Natural killer cell (primary cell): ENCODE results near the gene TRIM4. TPM values are rescaled to one million over a fixed set of nuclear protein-coding genes. Genes with fewer than 3 reads are reported as not detected.
"Not testable (repeated sequence)": the region's sequence is repeated elsewhere in the genome, so short reads cannot be mapped to it uniquely, and the experiment has no call there.

Experiments used
- ATAC-seq, 3 donors: fragments of 150-1000 bp in 2 of 3; fragments of 200-7000 bp in 1 of 3; cut with Tn5 transposase; 1 replicate in 1 of 3; 2 replicates in 2 of 3; pipeline ENCODE4 v1.10.0; 2021; ENCODE audit warnings: mild to moderate bottlenecking in 2 of 3, moderate library complexity in 2 of 3
- DNase-seq, 2 donors: peaks; one replicate each; pipeline versions ENCODE4 v3.0.0 to v3.0.0-alpha.2; 2013 to 2021; ENCODE audit warnings: mixed read lengths in 1 of 2
- H3K27ac ChIP-seq: one replicate; pipeline ENCODE4 v1.5.1; 2013; ENCODE audit warnings: mild to moderate bottlenecking, low read length
- H3K27me3 ChIP-seq: one replicate; pipeline ENCODE4 v1.6.1; 2013; ENCODE audit warnings: low read length; ENCODE audit not compliant: control insufficient read depth, insufficient read depth
- H3K36me3 ChIP-seq: one replicate; pipeline ENCODE4 v1.6.1; 2013; ENCODE audit warnings: low read length; ENCODE audit not compliant: control insufficient read depth, insufficient read depth
- H3K4me1 ChIP-seq: one replicate; pipeline ENCODE4 v1.6.1; 2013; ENCODE audit warnings: low read length; ENCODE audit not compliant: control insufficient read depth, insufficient read depth
- H3K4me3 ChIP-seq: one replicate; pipeline ENCODE4 v1.5.1; 2013; ENCODE audit warnings: low read length
- H3K9me3 ChIP-seq: one replicate; pipeline ENCODE4 v1.6.1; 2013; ENCODE audit warnings: low read length; ENCODE audit not compliant: control insufficient read depth, insufficient read depth
- H3K27ac Mint-ChIP-seq, 2 donors: one replicate each; pipeline ENCODE4 v1.8.0; 2022; ENCODE audit warnings: mild to moderate bottlenecking in 2 of 2, mixed read lengths in 2 of 2, moderate library complexity in 1 of 2
- H3K27me3 Mint-ChIP-seq, 2 donors: one replicate each; pipeline ENCODE4 v1.8.0; 2022; ENCODE audit warnings: low read depth in 2 of 2, mixed read lengths in 2 of 2
- H3K36me3 Mint-ChIP-seq: one replicate; pipeline ENCODE4 v1.8.0; 2022; ENCODE audit warnings: mixed read lengths
- H3K4me1 Mint-ChIP-seq, 2 donors: one replicate each; pipeline ENCODE4 v1.8.0; 2022; ENCODE audit warnings: mixed read lengths in 2 of 2
- H3K4me3 Mint-ChIP-seq: one replicate; pipeline ENCODE4 v1.8.0; 2022; ENCODE audit warnings: mild to moderate bottlenecking, moderate library complexity, mixed read lengths
- H3K9me3 Mint-ChIP-seq, 2 donors: one replicate each; pipeline ENCODE4 v1.8.0; 2022; ENCODE audit warnings: mixed read lengths in 2 of 2
- WGBS: methylation state at CpG from one replicate; pipeline ENCODE4 v1.1.7; 2013; ENCODE audit warnings: missing lambda C conversion rate; ENCODE audit not compliant: insufficient coverage; 5-methylcytosine and 5-hydroxymethylcytosine counted together
- intact Hi-C: fragments of 100-400 bp; cut with micrococcal nuclease; formaldehyde crosslinking; loops from one replicate; pipeline ENCODE4 v1.14.2; 2022
- total RNA-seq, 4 donors: library from RNA; stranded (reverse); fragments of 120-200 nt in 1 of 4; gene quantifications; one replicate each; pipeline versions ENCODE4 v1.2.3 to v1.2.4, GENCODE V29; 2013 to 2022
- TF ChIP-seq, protein P1 (sequence below): fragments of 200-600 bp; IDR thresholded peaks from one replicate; pipeline ENCODE4 v1.8.0; 2022; ENCODE audit warnings: antibody characterized with exemption

The TRIM4 gene
- total RNA-seq, 3 donors from 2014 or later (not counting 1 experiment from before 2014, with no cell fraction given): 16.8 to 28.1 (median 22.4) TPM

DNA sequence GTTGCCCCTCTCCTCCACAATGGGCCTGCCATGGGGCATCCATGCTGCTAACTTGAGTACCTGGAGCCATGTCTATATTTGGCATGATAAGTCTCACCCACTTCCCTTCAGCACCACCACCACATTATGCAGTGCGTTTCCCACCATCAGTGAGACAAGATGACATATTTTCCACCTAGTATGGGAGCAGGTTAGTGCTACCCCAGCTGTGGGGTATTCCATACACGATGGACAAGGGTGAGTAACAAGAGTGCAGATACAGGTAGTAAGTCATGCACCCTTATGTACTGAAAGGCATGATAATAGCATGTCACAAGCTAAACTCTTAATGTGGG, 21.3 kb downstream of the TRIM4 start:
- peaks cover 21% of the 10 kb centered on the region for H3K36me3 Mint-ChIP-seq
- 59% methylated on average over 2 of the region's 2 CpGs for WGBS
- Histone ChIP-seq H3K4me1 (peaks cover 5% of the 10 kb centered on the region), H3K36me3 (peaks cover 32% of the 10 kb centered on the region), H3K27ac (peak overlapping the region; percentile 23), H3K9me3 (no peaks in the 10 kb centered on the region), H3K27me3 (no peaks in the 10 kb centered on the region), H3K4me3 (no peak overlapping the region)
- TF ChIP-seq, protein P1, sequence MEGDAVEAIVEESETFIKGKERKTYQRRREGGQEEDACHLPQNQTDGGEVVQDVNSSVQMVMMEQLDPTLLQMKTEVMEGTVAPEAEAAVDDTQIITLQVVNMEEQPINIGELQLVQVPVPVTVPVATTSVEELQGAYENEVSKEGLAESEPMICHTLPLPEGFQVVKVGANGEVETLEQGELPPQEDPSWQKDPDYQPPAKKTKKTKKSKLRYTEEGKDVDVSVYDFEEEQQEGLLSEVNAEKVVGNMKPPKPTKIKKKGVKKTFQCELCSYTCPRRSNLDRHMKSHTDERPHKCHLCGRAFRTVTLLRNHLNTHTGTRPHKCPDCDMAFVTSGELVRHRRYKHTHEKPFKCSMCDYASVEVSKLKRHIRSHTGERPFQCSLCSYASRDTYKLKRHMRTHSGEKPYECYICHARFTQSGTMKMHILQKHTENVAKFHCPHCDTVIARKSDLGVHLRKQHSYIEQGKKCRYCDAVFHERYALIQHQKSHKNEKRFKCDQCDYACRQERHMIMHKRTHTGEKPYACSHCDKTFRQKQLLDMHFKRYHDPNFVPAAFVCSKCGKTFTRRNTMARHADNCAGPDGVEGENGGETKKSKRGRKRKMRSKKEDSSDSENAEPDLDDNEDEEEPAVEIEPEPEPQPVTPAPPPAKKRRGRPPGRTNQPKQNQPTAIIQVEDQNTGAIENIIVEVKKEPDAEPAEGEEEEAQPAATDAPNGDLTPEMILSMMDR: no peak
- H3K4me3 Mint-ChIP-seq: no peak overlapping the region
- H3K27me3 Mint-ChIP-seq: no peaks in the 10 kb centered on the region
- peaks cover 15 to 22% of the 10 kb centered on the region in 2 donors for H3K4me1 Mint-ChIP-seq
- no peak for DNase-seq
- peak in 2 of 3 donors; percentile 24 to 37 for ATAC-seq
- no peaks in the 10 kb centered on the region for H3K9me3 Mint-ChIP-seq
- H3K27ac Mint-ChIP-seq: peak overlapping the region in 1 of 2 donors; percentile 78
- intact Hi-C loops: no loop called here

DNA sequence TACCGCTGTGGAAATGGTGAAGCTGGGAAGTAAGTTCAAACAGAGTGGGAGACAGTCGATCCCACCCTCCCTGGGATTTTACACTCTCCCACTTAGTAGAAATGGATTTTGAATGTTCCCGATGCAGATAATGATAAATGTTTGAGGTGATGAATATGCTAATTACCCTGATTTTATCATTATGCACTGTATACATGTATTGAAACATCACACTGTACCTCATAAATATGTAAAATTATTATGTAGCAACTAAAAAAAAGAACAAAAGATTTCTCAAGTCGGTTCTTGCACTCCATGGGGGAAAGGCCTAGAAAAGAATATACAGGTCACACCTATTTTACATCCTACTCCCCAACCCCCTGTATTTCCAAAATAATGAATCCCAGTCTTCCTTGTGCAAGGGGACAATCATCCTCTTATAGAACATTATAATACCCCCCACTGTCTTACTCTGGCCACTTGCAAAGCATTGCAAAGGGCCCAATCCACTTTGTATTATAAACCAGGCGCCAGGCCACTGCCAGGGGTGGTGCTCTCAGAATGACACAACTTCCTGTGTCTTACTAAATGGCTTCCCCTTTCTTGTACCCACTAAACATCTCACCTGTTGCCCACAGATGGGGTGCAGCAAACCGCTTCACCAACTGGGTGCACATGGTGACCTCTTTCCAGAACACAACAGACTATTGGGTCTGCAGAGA, 21.9 kb downstream of the TRIM4 start:
- H3K9me3 Mint-ChIP-seq: no peaks in the 10 kb centered on the region
- Histone ChIP-seq H3K27ac (peak overlapping the region; percentile 23), H3K27me3 (no peaks in the 10 kb centered on the region), H3K36me3 (peaks cover 27% of the 10 kb centered on the region), H3K9me3 (no peaks in the 10 kb centered on the region), H3K4me1 (peaks cover 5% of the 10 kb centered on the region), H3K4me3 (no peak overlapping the region)
- DNase-seq: no peak
- 77% methylated on average over 3 of the region's 6 CpGs for WGBS
- intact Hi-C loops: no loop called here
- H3K4me1 Mint-ChIP-seq: peaks cover 9 to 22% of the 10 kb centered on the region in 2 donors
- H3K36me3 Mint-ChIP-seq: peaks cover 16% of the 10 kb centered on the region
- TF ChIP-seq, protein P1: no peak
- ATAC-seq: peak; percentile 29 to 54 (median 43)
- peak overlapping the region in 1 of 2 donors; percentile 78 for H3K27ac Mint-ChIP-seq
- no peaks in the 10 kb centered on the region for H3K27me3 Mint-ChIP-seq
- H3K4me3 Mint-ChIP-seq: no peak overlapping the region

DNA sequence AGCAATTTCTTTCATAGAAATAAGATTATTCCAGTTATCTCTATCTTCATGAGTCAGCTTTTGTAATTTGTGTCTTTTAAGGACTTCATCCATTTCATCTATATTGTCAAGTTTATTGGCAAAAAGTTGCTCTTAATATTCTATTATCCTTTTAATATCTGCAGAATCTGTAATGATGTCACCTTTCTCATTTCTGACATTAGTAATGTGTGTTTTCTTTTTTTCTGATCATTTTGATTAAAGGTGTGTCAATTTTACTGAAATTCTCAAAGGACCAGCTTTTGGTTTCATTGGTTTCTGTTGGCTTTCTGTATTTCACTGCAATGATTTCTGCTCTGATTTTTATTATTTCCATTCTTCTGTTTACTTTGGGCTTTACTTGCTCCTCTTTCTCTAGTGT, 24.6 kb downstream of the TRIM4 start:
- ATAC-seq (no peak), DNase-seq (no peak)
- Mint-ChIP-seq H3K27me3 (no peaks in the 10 kb centered on the region), H3K36me3 (peaks cover 14% of the 10 kb centered on the region), H3K27ac (no peak overlapping the region), H3K9me3 (no peaks in the 10 kb centered on the region), H3K4me3 (no peak overlapping the region), H3K4me1 (peaks cover 8 to 22% of the 10 kb centered on the region in 2 donors)
- H3K4me3 ChIP-seq: no peak overlapping the region
- no peaks in the 10 kb centered on the region for H3K27me3 ChIP-seq
- H3K27ac ChIP-seq: no peak overlapping the region
- no peaks in the 10 kb centered on the region for H3K9me3 ChIP-seq
- peaks cover 13% of the 10 kb centered on the region for H3K36me3 ChIP-seq
- peaks cover 5% of the 10 kb centered on the region for H3K4me1 ChIP-seq
- intact Hi-C loops: no loop called here
- TF ChIP-seq, protein P1: no peak

DNA sequence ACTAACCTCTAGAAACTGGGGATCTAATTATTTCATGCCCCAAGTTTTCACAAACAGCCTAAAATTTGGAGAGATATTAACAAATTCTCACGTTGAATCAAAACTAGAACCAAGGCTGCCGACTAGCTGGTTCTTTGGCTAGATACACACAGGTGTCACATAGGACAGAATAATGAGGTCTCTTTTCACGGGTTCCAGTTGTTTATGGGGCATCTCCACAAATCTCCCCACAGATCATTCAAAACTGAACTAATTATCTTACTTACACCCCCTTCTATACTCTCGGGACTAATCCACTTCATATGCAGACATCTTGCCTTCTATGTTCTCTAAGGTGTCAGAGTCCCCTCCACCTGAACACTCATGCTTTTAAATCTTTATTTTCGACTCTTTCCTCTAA, 26.1 kb downstream of the TRIM4 start:
- Histone ChIP-seq H3K36me3 (peaks cover 14% of the 10 kb centered on the region), H3K4me1 (peaks cover 5% of the 10 kb centered on the region), H3K27ac (no peak overlapping the region), H3K4me3 (no peak overlapping the region), H3K27me3 (no peaks in the 10 kb centered on the region), H3K9me3 (no peaks in the 10 kb centered on the region)
- H3K27ac Mint-ChIP-seq: no peak overlapping the region
- H3K4me1 Mint-ChIP-seq: peaks cover 8 to 22% of the 10 kb centered on the region in 2 donors
- no peak for DNase-seq
- ATAC-seq: no peak
- TF ChIP-seq, protein P1: no peak
- 73% methylated on average over 5 of the region's 5 CpGs for WGBS
- no peaks in the 10 kb centered on the region for H3K27me3 Mint-ChIP-seq
- H3K4me3 Mint-ChIP-seq: no peak overlapping the region
- H3K9me3 Mint-ChIP-seq: no peaks in the 10 kb centered on the region
- intact Hi-C loops: no loop called here
- peaks cover 19% of the 10 kb centered on the region for H3K36me3 Mint-ChIP-seq

DNA sequence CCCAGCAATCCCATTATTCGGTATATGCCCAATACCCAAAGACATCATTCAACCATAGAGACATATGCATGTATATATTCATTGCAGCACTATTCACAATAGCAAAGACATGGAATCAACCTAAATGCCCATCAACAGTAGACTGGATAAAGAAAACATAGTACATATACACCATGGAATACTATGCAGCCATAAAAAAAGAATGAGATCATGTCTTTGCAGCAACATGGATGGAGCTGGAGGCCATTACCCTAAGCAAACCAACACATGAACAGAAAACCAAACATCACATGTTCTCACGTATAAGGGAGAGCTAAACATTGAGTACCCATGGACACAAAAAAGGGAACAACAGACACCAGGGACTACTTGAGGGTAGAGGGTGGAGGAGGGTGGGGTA, 29.0 kb downstream of the TRIM4 start:
- peaks cover 19% of the 10 kb centered on the region for H3K36me3 Mint-ChIP-seq
- H3K27me3 Mint-ChIP-seq, H3K27ac Mint-ChIP-seq, H3K4me3 Mint-ChIP-seq, H3K9me3 ChIP-seq, H3K27ac ChIP-seq, intact Hi-C loops, H3K4me1 ChIP-seq, H3K27me3 ChIP-seq, H3K4me3 ChIP-seq, ATAC-seq, H3K9me3 Mint-ChIP-seq, H3K4me1 Mint-ChIP-seq, DNase-seq: not testable (repeated sequence)
- WGBS: 93% methylated on average over 2 of the region's 2 CpGs
- peaks cover 14% of the 10 kb centered on the region for H3K36me3 ChIP-seq
